GM19324 (cell line): ENCODE results near the gene ANKK1.

Experiments
- ATAC-seq: cut with Tn5 transposase; IDR thresholded peaks from one replicate; pipeline ENCODE4 v1.9.1; 2021; ENCODE audit warnings: mild to moderate bottlenecking, moderate library complexity; ENCODE audit not compliant: unreplicated experiment, low FRiP score

The ANKK1 gene, protein sequence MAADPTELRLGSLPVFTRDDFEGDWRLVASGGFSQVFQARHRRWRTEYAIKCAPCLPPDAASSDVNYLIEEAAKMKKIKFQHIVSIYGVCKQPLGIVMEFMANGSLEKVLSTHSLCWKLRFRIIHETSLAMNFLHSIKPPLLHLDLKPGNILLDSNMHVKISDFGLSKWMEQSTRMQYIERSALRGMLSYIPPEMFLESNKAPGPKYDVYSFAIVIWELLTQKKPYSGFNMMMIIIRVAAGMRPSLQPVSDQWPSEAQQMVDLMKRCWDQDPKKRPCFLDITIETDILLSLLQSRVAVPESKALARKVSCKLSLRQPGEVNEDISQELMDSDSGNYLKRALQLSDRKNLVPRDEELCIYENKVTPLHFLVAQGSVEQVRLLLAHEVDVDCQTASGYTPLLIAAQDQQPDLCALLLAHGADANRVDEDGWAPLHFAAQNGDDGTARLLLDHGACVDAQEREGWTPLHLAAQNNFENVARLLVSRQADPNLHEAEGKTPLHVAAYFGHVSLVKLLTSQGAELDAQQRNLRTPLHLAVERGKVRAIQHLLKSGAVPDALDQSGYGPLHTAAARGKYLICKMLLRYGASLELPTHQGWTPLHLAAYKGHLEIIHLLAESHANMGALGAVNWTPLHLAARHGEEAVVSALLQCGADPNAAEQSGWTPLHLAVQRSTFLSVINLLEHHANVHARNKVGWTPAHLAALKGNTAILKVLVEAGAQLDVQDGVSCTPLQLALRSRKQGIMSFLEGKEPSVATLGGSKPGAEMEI

DNA sequence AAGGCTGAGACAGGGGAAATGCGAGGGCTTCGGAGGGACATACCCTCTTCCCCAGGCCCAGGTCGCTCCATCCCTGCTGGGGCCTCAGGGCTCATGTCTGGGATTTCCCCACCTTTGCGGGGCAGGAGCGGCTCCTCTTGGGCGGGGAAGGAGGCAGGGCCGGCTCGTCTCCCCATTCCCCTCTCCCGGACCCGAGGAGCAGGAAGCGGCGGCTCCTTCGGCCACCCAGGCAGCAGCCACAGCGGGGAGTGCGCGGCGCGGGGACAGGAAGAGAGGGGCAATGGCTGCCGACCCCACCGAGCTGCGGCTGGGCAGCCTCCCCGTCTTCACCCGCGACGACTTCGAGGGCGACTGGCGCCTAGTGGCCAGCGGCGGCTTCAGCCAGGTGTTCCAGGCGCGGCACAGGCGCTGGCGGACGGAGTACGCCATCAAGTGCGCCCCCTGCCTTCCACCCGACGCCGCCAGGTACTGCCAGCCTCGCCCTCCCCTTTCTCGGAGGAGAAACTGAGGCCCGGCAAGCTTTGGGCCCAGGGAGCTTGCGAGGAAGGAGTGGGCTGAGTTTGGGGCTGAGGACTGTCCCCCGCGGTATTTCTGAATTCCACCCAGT is at the start of gene ANKK1:
Gene ANKK1 (plus strand): TSS at position 175 of the 607 bp plus-strand sequence. CDS start 106 bp downstream, at position 281.
- no peak for ATAC-seq

DNA sequence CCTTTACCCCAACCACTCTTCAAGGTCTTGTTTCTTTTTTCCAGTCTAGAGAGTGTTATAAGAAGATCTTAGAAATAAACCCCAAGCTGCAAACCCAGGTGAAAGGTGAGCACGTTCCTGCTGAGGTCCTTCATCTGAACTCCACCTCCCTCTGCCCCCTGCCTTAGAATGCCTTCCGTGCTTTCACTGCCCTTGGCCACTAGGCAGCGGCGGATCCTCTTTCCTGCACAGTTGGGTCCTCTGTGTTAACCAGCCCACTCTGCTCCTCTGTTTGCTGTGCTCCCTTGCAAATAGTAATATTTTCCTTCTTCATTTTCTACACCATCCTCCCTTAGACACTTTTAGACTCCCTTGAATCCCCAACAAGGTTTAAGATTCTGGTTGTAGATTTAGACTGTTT is 48.8 kb upstream of the ANKK1 start:
- ATAC-seq: no peak

DNA sequence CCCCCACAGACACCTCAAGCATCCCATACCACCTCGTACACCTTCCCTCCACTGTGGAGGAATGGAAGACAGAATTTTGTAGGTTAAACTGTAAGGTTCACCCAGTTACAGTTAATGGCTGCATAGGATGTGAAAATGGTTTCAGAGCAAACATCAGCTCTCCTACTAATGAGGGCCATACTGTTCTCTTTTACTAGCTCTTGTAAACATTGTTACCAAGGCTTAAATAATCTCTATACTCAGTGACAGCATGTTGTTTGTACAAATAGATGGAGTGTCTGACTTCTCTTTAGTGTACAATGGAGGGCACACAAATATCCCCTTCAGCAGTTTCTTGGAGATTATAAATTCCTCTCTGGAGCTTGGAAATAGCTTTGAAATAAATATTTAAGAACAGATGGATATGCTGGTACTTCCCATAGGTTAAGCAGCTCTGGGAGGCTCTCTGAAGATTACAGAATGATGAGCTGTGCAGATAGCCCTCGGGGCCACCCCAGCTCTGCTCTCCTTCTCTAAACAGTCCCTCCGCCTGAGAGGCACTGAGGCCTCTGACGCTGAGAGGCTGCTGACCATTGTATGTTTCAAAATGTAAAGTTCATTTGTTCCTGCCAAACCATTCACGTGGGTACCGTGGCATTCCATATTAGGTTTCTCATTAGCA is 47.5 kb upstream of the ANKK1 start:
- ATAC-seq: no peak

GRCh38 chr11:113341388-113342165 is 46.0 kb upstream of the ANKK1 start:
- no peak for ATAC-seq

DNA sequence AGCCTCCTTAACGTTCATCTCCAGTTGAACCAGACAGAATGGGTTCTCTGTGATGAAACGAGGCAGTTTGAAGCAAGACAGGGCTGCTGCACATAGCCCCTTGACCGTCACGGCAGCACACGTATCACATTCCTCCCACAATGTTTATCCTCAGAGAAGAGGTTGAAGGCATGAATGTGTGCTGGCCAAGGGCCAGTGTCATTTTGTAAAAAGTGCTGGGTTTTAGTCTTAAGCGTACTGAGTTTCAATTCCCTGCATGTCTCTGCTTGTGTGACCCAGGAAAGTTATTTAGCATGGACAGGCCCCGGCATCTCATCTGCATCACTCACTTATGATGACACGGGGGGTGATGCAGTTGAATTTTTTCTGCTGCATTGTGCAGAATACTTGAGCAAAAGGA is 41.6 kb upstream of the ANKK1 start:
- no peak for ATAC-seq

- ATAC-seq: no peak
These were observed 38.1 kb upstream of the ANKK1 start for GRCh38 chr11:113349528-113349927.

GRCh38 chr11:113350336-113351067 is 37.1 kb upstream of the ANKK1 start:
- ATAC-seq: no peak

DNA sequence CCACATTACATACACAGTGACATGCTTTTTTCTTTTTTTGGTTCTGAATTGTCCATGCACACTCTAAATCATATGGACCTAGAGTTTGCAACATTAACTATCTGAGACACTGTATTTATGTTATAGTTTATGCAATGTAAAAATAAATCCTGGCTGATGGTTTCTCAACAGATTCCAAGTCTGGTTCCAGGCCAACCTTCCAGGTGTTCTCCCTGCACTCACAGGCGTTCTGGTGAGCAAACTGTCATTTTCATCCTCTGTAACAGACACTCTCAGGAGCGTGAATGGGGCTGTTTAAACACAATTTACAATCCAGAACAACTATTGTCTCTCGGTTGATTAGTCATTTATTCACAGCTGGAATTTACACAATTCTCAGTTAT is 36.5 kb upstream of the ANKK1 start:
- ATAC-seq: no peak

- ATAC-seq: no peak
These were observed 36.1 kb upstream of the ANKK1 start for GRCh38 chr11:113351480-113351879.

GRCh38 chr11:113356203-113356602 is 31.4 kb upstream of the ANKK1 start:
- no peak for ATAC-seq

DNA sequence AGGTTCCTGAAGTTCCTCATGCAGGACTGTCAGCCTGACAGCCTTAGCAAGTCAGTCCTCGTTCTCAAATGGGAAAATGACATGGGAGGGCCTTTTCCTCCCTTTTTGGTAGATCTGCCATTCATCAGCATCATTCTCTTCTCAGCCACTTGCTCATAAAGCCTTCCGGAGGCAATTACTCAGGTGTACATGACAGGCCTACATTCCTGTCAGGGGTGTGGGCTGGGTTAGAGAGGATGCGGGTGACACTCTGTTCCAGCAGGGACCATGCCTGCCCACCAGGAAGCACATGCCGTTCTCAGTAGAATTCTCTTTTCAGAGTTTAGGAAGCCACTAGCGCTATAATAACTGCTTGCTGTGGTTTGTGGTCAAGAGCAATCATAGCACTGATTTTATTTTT is 24.2 kb upstream of the ANKK1 start:
- ATAC-seq: no peak

- no peak for ATAC-seq
These were observed 23.5 kb upstream of the ANKK1 start for GRCh38 chr11:113363996-113364641.

- no peak for ATAC-seq
These were observed 21.7 kb upstream of the ANKK1 start for GRCh38 chr11:113365895-113366294.

DNA sequence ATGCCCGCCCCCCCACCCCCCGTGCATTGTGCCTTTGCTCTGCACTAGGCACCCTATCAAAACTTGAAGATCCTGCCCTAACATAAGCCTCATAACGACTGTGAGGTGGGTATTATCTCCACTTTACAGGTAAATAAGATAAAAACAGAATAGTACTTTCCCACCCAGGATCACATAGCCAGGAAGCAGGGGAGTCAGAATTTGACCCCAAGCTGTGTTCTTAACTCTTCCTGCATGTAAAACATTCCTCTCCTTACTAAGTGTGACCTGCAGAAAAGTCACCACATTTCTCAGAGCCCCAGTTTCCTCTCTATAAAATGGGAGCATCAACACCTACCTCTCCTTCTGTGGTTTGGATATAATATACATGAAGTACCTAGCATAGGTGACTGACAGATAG is 18.2 kb upstream of the ANKK1 start:
- no peak for ATAC-seq

GRCh38 chr11:113370634-113371033 is 16.9 kb upstream of the ANKK1 start:
- no peak for ATAC-seq

DNA sequence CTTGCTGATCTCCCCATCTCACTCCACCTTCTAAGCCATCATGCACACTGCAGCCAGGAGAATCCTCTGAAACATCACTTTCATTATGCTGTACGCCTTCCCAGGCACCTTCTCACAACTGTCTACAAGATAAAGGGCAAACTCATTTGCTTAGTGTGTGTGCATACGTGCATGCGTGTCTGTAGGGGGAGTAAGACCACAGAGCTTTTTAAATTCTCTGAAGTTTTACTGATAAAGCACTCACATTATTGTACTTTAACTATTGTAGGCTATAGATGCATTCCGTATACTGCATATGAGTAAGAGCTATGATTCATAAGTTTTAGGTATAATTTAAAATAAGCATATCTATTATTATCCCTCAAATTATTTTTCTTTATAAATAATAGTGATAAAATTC is 15.3 kb upstream of the ANKK1 start:
- no peak for ATAC-seq

DNA sequence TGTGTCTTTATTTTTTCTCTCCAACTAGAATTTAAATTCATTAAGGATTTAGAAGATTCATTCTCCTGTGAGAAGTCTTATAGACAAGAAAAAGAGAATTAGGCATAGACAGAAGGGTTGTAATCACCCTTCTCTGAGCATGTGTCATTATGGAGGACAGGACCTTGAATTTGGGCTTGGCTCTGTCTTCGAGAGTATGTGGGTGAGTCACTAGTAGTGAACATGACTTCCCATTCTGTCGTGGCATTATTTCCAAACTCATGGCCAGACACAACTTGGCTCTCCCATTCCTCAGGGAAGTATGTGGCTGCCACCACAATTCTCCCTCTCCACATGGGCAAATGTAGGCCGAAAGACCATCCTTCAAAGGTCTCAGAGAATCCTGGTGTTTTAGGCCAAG is 14.3 kb upstream of the ANKK1 start:
- no peak for ATAC-seq

DNA sequence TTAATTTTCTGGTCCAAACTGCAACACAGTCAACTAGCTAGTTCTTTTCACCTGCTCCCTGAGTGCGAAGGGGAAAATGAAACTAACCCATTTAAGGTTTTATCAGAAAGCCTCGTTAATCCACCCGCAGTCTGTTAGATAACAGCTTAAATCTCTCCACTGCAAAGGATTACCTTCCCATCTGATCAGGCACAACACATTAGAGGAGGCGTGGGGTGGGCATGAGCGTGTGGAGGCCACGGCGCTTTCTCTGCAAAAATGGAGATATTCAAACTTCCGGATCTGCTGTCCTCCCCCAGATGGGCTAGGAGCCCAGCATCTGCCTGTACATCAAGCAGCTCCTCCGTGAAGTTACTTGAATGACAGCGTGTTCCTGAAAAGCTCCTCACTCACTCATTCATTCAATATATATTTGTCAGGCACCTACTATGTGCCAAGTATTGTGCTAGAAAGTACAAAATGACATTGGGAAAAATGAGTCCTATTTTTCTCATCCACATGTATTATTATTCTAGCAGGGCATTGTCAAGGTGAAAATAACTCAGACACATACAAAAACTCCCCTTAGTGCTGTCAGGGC is 13.5 kb upstream of the ANKK1 start:
- ATAC-seq: no peak

DNA sequence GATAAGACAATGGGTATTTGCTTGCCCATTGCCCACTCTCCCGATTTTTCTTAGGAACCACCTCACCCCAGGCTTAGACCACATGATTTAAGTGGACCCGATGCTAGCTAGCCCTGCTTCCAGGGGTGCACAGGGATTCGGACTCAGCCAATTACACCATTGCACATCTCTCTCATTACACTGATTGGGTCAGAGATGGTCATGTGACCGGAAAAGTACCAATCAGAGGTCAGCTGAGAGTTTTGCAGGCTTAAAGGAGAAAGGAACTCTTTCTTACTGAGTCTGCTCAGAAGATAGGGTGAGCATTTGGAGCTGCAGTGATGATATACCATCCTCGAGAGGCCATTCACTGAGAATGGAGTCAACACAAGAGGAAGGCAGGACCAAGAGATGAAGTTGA is 12.2 kb upstream of the ANKK1 start:
- no peak for ATAC-seq
